MM.1S (cell line): ENCODE data around the gene CFAP69.

Source experiments
- CTCF ChIP-seq: fragments of 300-600 bp; sonication (generic); IDR thresholded peaks from 2 replicates; pipeline ENCODE4 v1.5.1; 2016; ENCODE audit warnings: antibody characterized with exemption, low read length, mixed read lengths
- EZH2 ChIP-seq: fragments of 300-600 bp; sonication (generic); optimal IDR thresholded peaks from 2 replicates; pipeline ENCODE3; 2017; ENCODE audit warnings: low read depth, mild to moderate bottlenecking, antibody characterized with exemption, low read length, mixed read lengths

DNA sequence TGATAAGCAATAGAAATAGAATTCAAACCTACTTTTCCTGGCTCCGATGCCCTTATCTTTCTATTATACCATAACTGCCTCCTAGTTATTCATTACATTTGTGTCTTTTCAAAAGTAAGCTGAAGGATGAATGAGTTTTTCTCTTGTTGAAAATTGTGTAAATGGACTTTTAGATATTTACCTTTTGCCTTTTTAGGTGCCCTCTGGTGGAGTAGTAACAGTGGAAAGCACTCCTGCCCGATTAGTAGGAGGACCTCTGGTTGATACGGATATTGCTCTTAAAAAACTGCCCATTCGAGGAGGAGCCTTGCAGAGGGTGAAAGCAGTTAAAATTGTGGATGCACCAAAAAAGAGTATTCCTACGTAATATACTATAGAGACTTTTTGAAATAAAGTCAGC, 64.9 kb downstream of the CFAP69 start:
- no peak for TF ChIP-seq EZH2
- no peak for TF ChIP-seq CTCF
